ENCODE results near the gene CHMP5.
"Not testable (repeated sequence)": the region's sequence is repeated elsewhere in the genome, so short reads cannot be mapped to it uniquely, and the experiment has no call there.

CHMP5 gene

DNA sequence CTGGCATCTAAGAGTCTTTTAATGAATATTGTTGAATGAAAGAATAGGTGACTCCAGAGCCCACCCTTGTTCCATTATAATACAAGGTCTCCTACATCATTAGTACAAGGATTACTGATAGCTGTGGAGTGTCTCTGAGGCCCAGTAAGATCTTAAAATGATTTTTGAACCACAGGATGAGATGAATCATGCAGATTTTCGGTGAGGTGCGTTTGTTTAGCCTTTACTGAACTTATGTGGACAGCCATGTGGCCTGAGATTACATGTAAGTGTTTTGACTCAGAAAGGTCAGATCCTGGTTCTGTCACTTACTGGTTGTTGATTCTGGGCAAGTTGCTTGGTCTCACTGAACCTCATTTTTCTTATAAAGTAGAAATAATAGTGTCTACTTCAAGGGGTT is 47.1 kb downstream of the CHMP5 start:
- TF ChIP-seq, protein P1, sequence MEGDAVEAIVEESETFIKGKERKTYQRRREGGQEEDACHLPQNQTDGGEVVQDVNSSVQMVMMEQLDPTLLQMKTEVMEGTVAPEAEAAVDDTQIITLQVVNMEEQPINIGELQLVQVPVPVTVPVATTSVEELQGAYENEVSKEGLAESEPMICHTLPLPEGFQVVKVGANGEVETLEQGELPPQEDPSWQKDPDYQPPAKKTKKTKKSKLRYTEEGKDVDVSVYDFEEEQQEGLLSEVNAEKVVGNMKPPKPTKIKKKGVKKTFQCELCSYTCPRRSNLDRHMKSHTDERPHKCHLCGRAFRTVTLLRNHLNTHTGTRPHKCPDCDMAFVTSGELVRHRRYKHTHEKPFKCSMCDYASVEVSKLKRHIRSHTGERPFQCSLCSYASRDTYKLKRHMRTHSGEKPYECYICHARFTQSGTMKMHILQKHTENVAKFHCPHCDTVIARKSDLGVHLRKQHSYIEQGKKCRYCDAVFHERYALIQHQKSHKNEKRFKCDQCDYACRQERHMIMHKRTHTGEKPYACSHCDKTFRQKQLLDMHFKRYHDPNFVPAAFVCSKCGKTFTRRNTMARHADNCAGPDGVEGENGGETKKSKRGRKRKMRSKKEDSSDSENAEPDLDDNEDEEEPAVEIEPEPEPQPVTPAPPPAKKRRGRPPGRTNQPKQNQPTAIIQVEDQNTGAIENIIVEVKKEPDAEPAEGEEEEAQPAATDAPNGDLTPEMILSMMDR (IDR thresholded peaks at IDR 0.05; ENCODE audit: low read depth, low read length): no peak

DNA sequence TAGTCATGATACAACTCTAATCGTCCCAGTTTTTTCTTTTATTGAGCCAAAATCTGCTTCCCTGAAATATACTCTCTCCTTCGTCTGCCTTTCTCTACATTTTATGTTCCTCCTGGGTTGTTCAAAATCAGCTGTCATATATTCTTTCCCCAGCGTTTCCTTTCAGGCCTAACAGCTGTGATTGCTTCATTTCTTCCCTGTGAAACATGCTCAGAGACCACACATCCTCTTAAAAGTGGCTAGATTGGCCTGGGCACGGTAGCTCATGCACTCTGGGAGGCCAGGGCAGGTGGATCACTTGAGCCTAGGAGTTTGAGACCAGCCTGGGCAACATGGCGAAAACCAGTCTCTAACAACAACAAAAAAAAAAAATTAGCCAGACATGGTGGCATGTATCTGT is 50.5 kb downstream of the CHMP5 start:
- no peak for DNase-seq (ENCODE audit: extremely low read depth, low read depth)
- TF ChIP-seq, protein P1 (IDR thresholded peaks at IDR 0.05; ENCODE audit: low read depth, low read length): no peak

More for the DNA sequence above, 47.1 kb downstream of the CHMP5 start:
- DNase-seq (ENCODE audit: extremely low read depth, low read depth): no peak

GRCh38 chr9:33317136-33317535 is 52.3 kb downstream of the CHMP5 start:
- not testable (repeated sequence) for DNase-seq (ENCODE audit: extremely low read depth, low read depth)

- TF ChIP-seq, protein P1 (IDR thresholded peaks at IDR 0.05; ENCODE audit: low read depth, low read length): no peak
- no peak for DNase-seq (ENCODE audit: extremely low read depth, low read depth)
Measured at GRCh38 chr9:33318225-33318624, 53.4 kb downstream of the CHMP5 start.

DNA sequence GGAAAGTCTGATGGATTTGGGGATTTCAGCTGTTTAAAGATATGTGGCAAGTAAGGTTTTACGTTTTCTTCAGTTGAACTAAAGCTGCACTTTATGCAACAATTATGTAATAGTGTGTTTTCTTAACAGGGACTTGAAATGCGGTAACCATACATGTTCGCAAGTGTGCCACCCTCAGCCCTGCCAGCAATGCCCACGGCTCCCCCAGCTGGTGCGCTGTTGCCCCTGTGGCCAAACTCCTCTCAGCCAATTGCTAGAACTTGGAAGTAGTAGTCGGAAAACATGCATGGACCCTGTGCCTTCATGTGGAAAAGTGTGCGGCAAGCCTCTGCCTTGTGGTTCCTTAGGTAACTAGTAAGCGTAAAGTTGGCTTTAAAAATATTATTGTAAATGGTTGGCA is 53.9 kb downstream of the CHMP5 start:
- DNase-seq (ENCODE audit: extremely low read depth, low read depth): no peak
- TF ChIP-seq, protein P1 (IDR thresholded peaks at IDR 0.05; ENCODE audit: low read depth, low read length): no peak

- TF ChIP-seq, protein P1 (IDR thresholded peaks at IDR 0.05; ENCODE audit: low read depth, low read length): no peak
- DNase-seq (ENCODE audit: extremely low read depth, low read depth): no peak
Measured at GRCh38 chr9:33320230-33320567, 55.4 kb downstream of the CHMP5 start.

GRCh38 chr9:33320568-33321261 is 55.9 kb downstream of the CHMP5 start:
- TF ChIP-seq, protein P1 (IDR thresholded peaks at IDR 0.05; ENCODE audit: low read depth, low read length): no peak
- peak; percentile 90 for DNase-seq (ENCODE audit: extremely low read depth, low read depth)

DNA sequence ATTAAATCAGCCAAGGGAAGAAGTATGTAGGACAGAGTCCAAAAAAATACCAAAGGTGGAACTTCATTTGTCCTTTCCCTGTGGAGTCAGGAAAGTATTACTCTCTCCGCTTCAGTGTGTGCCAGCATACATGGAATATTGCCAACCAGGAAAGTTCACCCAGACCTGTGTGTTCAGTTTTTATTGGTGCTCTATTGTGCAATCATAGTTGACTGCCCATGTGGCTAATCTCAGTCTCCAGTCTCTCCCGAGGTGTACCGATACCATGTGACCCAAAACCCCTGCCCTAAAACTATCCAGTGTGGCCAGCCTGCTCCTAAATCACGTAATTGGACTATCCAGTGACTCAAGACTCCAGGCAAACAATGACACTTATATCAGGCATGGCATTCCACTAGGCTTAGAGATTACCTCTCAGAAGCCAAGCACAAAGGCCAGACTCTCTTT is 64.3 kb downstream of the CHMP5 start:
- DNase-seq (ENCODE audit: extremely low read depth, low read depth): peak; percentile 59
- TF ChIP-seq, protein P1 (IDR thresholded peaks at IDR 0.05; ENCODE audit: low read depth, low read length): no peak
